Measurements from ENCODE around the gene PAX4. TPM values are rescaled to one million over a fixed set of nuclear protein-coding genes. Genes with fewer than 3 reads are reported as not detected.

PAX4 gene
- total RNA-seq, 1 donor from 2014 or later, result not detected

GRCh38 chr7:127638197-127638596, 20.3 kb upstream of the PAX4 start:
- DNase-seq (no peak), ATAC-seq (no peak)
- H3K27ac ChIP-seq, result no peak overlapping the region
- no peak for TF ChIP-seq CTCF (IDR thresholded peaks at IDR 0.05)
- H3K4me3 ChIP-seq, result no peak overlapping the region
- H3K9me3 ChIP-seq, result no peaks in the 10 kb centered on the region
- H3K27me3 ChIP-seq (ENCODE audit: low read depth), result peaks cover 9% of the 10 kb centered on the region
- H3K4me1 ChIP-seq, result no peaks in the 10 kb centered on the region
- no peaks in the 10 kb centered on the region for H3K36me3 ChIP-seq
- intact Hi-C loops (cut with DNase I), result no loop called here

GRCh38 chr7:127635659-127636285, 17.8 kb upstream of the PAX4 start:
- no peak overlapping the region for H3K4me3 ChIP-seq
- ATAC-seq, result no peak
- no peaks in the 10 kb centered on the region for H3K4me1 ChIP-seq
- no peak for DNase-seq
- H3K27ac ChIP-seq, result no peak overlapping the region
- no peaks in the 10 kb centered on the region for H3K36me3 ChIP-seq
- peaks cover 9% of the 10 kb centered on the region for H3K27me3 ChIP-seq (ENCODE audit: low read depth)
- intact Hi-C loops (cut with DNase I), result no loop called here
- TF ChIP-seq CTCF (IDR thresholded peaks at IDR 0.05), result no peak
- H3K9me3 ChIP-seq, result no peaks in the 10 kb centered on the region

GRCh38 chr7:127632276-127632910, 14.5 kb upstream of the PAX4 start:
- peaks cover 4% of the 10 kb centered on the region for H3K27me3 ChIP-seq (ENCODE audit: low read depth)
- intact Hi-C loops (cut with DNase I), result no loop called here
- H3K36me3 ChIP-seq, result no peaks in the 10 kb centered on the region
- ATAC-seq (no peak), DNase-seq (no peak)
- no peak overlapping the region for H3K4me3 ChIP-seq
- H3K9me3 ChIP-seq, result no peaks in the 10 kb centered on the region
- H3K4me1 ChIP-seq, result no peaks in the 10 kb centered on the region
- H3K27ac ChIP-seq, result no peak overlapping the region
- no peak for TF ChIP-seq CTCF (IDR thresholded peaks at IDR 0.05)

GRCh38 chr7:127629268-127629854, 11.4 kb upstream of the PAX4 start:
- Histone ChIP-seq H3K36me3 (no peaks in the 10 kb centered on the region), H3K4me1 (no peaks in the 10 kb centered on the region), H3K9me3 (no peaks in the 10 kb centered on the region), H3K27me3 (ENCODE audit: low read depth) (no peaks in the 10 kb centered on the region), H3K27ac (no peak overlapping the region), H3K4me3 (no peak overlapping the region)
- no peak for DNase-seq
- intact Hi-C loops (cut with DNase I), result no loop called here
- ATAC-seq, result peak; percentile 59 to 68
- peak; percentile 42 for TF ChIP-seq CTCF (IDR thresholded peaks at IDR 0.05)

- Histone ChIP-seq H3K9me3 (no peaks in the 10 kb centered on the region), H3K4me3 (no peak overlapping the region), H3K27me3 (ENCODE audit: low read depth) (no peaks in the 10 kb centered on the region), H3K4me1 (no peaks in the 10 kb centered on the region), H3K27ac (no peak overlapping the region), H3K36me3 (no peaks in the 10 kb centered on the region)
- no peak for DNase-seq
- TF ChIP-seq CTCF (IDR thresholded peaks at IDR 0.05), result no peak
- intact Hi-C loops (cut with DNase I), result no loop called here
- no peak for ATAC-seq
Measured at GRCh38 chr7:127628445-127628844, 10.5 kb upstream of the PAX4 start.

All from lower lobe of right lung (tissue), 2 donors.